GM21576 (cell line): Measurements from ENCODE around the gene PPP2CA.
A peak's percentile ranks its signal among the peaks of the same experiment; 100 is the strongest.
"Not testable (repeated sequence)": the region's sequence is repeated elsewhere in the genome, so short reads cannot be mapped to it uniquely, and the experiment has no call there.

Experiments used
- ATAC-seq: cut with Tn5 transposase; IDR thresholded peaks from one replicate; pipeline ENCODE4 v1.9.1; 2021; ENCODE audit warnings: mild to moderate bottlenecking, moderate library complexity; ENCODE audit not compliant: unreplicated experiment

PPP2CA gene

DNA sequence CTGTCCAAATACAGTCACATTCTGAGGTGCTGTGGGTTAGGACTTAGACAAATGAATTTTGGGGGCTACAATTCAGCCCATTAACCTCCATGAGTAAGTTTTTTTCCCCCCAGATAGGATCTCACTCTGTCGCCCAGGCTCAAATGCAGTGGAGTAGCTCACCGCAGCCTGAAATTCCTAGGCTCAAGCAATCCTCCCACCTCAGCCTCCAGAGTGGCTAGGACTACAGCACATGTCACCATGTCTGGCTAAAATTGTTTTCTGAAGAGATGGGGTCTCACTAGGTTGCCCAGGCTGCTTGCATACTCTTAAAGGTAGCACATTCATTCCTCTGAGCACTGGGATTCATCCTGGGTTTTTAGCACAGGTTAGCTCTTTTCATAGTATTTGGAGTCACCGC, 22.2 kb downstream of the PPP2CA start:
- ATAC-seq: no peak

GRCh38 chr5:134195666-134196065, 30.2 kb downstream of the PPP2CA start:
- no peak for ATAC-seq

- ATAC-seq: no peak
These were observed 36.8 kb downstream of the PPP2CA start for GRCh38 chr5:134189031-134189430.

- no peak for ATAC-seq
These were observed 37.8 kb downstream of the PPP2CA start for GRCh38 chr5:134188092-134188491.

GRCh38 chr5:134184155-134185135, 41.4 kb downstream of the PPP2CA start:
- ATAC-seq: peak; percentile 81

- no peak for ATAC-seq
These were observed 42.4 kb downstream of the PPP2CA start for GRCh38 chr5:134183481-134183880.

DNA sequence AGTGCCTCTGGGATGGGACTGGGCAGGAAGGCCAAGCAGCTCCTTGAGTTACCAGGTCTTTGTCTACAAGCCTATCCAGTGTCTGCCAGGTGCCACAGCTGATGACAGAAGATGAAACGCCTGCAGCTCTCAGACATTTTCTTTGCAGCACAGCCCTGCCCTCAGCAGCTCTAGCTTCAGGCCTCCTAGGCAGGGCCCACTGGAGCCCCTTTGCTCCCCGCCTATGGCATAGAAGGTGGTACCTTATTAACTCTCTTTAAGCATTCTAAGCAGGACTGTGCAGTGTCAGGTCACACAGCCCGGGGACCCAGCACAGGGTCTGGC, 47.8 kb downstream of the PPP2CA start:
- no peak for ATAC-seq

GRCh38 chr5:134177369-134178095, 48.3 kb downstream of the PPP2CA start:
- ATAC-seq: no peak

DNA sequence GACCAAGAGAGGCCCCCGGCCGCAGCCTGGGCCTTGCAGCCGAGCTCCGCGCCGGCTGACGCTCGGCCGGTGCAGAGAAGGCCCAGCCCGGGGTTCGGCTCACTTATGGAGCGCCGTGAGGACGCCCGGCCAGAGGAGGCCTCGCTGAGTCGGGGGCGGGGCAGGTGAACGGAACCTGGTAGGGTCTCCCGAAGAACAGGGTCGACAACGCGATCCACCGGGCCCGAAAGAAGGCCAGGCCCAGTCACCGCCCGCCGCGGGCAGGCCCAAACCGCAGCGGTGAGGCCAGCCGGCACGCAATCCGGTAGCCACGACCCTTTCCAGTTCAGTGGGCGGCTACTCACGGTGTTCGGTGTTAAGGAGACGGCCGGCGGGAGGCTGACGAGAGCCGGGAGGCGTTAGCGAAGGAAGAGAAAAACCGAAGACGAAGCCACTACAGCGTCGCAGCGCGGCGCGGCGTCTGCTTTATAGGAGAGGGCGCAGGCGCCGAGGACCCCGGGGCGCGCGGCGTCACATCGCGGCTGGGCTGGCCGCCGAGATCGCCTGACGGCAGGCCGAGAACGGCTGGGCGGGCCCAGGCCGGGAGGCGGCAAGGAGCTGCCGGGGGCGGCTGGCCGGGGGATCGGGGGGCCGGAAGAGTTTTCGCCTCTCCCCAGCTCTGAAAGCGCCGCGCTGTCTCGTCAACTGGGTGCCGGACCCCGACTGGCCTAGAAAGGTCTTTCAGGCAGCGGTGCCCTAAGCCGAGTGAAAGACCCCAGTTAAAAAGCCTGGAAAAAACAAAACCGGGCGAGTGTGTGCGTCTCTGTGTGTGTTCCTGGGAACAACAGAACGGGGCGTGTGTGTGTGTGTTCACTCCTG, 49.1 kb downstream of the PPP2CA start, which contains the start of gene SKP1:
Gene SKP1, minus strand, starts transcription at position 440 of the 858 bp plus-strand sequence. CDS start 2,928 bp downstream, outside the sequence.
- peak; percentile 74 for ATAC-seq

- peak; percentile 26 for ATAC-seq
These were observed 49.9 kb downstream of the PPP2CA start for GRCh38 chr5:134175921-134176510.

DNA sequence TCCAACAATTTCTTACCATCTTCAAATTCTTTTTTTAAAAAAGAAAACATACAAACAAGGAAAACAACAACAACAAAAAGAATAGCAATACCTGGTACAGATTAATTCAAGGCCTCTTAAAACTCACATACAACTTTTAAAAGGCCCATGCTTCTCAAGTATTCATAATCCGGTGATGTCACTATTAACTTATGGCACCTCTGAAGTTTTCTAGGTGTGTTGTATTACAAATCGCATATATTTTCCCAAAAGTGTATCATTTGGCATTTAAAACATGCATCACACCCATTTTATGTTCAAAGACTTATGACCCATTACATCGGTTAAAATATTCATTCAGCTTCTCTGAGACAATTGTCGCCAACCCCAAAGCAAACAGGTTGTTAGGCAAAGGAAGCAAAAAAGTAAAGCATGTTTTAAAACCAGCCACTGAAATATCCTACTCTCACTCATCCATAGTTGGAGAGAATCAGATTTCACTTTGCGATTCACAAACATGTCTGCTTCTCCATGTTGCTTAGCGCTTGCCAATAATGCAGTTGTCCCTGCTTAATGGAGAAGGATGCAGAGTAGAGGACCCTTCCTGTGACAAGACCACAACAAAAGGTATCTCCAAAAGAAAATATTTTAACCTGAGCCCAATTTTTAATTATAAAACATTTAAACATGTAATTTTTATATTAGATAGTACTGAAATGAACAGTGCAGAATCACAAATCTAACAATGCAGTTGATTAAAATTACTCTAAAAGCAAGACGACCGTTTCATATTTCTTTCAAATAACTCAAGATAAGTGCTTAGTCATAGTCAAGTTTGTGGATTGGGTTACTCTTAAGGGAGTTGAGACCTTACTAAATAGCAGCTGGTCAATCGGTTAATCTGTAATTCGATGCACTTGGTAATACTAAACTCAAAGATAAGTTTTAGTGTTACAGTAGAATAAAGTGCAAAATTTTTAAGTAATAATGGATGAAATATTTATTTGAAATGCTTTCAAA, 50.7 kb downstream of the PPP2CA start:
- ATAC-seq: no peak

DNA sequence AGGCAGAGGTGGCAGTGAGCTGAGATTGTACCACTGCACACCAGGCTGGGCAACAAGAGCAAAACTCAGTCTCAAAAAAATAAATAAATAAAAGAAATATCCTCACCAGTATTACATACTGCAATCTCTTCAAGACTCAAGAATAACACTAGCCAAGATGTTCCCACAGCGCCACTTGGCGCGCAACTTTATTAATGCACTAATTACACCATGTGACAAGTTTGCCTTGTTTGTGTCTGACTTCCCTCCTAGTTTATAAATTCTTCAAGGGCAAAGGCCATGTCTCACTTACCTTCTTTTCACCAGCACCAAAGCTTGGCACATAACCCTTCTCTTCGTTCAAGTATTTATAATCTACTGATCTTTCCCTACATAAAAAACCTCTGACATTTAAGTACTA, 53.9 kb downstream of the PPP2CA start:
- ATAC-seq: no peak

DNA sequence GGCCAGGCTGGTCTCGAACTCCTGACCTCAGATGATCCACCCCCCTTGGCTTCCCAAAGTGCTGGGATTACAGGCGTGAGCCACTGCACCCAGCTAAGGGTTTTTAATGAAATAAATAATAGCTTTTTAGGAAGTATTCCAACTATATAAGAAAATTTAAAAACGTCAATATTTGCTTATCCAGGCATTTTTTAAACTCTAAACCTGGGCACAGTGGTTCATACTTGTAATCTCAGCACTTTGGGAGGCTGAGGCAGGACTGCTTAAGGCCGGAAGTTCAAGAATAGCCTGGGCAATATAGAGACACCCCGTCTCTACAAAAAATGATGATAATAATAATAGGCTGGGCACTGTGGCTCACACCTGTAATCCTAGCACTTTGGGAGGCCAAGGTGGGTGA, 63.3 kb downstream of the PPP2CA start:
- no peak for ATAC-seq

DNA sequence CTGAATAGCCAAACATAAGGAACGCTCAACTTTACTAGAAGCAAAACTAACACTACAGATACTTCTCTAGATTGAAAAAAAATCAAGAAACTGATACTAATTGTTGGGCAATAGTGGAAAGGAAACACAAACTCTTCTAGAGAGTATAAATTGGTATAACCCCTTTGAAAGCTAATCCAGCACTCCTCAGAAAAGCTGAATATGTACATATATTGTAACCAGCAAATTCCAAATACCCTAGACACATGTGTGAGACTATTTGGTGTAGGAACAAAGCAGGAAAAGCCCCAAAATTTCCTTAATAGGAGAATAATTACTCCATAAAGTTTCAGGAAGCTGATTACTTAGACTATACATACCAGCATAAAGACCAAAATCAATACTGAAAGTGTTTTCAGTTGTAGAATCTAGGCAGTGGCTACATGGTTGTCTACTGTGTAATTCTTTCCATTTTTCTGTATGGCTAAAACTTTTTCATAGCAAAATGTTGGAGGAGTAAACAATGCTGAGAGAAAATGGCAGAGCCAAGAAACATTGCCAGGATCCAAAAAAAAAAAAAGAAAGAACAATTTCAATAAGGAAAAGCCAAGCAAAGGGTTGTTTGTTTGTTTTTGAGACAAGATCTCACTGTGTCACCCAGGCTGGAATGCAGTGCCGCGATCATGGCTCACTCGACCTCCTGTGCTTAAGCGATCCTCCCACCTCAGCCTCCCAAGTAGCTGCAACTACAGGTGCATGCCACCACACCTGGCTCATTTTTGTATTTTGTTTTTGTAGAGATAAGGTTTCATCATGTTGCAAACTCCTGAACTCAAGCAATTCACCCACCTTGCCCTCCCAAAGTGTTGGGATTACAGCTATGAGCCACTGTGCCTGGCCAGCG, 64.1 kb downstream of the PPP2CA start:
- ATAC-seq: no peak

- no peak for ATAC-seq
These were observed 72.2 kb downstream of the PPP2CA start for GRCh38 chr5:134153657-134154056.

GRCh38 chr5:134153241-134153640, 72.6 kb downstream of the PPP2CA start:
- ATAC-seq: no peak

- not testable (repeated sequence) for ATAC-seq
These were observed 73.6 kb downstream of the PPP2CA start for GRCh38 chr5:134152173-134152832.

GRCh38 chr5:134151723-134152122, 74.2 kb downstream of the PPP2CA start:
- ATAC-seq: no peak
